K562 (cell line): ENCODE results near the gene SUPT5H. TPM values are rescaled to one million over a fixed set of nuclear protein-coding genes. Genes with fewer than 3 reads are reported as not detected.

Experiments used
- ESRRB ChIP-seq: fragments of 250-450 bp; sonication (Bioruptor Pico); IDR thresholded peaks from 2 replicates; pipeline ENCODE4 v1.5.0; 2020; ENCODE audit warnings: mild to moderate bottlenecking, moderate library complexity, borderline replicate concordance
- FOXM1 ChIP-seq, 2 experiments: fragments of 450-650 bp in 1 of 2; sonication (generic) in 1 of 2; formaldehyde crosslinking in 1 of 2; IDR thresholded peaks; 2 replicates each; pipeline versions ENCODE4 v1.6.1 to v1.9.0; 2017 to 2022; ENCODE audit warnings: low read depth in 2 of 2, mild to moderate bottlenecking in 2 of 2, missing genetic modification reagents in 1 of 2, moderate library complexity in 1 of 2
- HCFC1 ChIP-seq: IDR thresholded peaks from 2 replicates; pipeline ENCODE4 v1.6.1; 2012; ENCODE audit warnings: low read depth, low read length, improper control_type of control experiment
- HNRNPK ChIP-seq: fragments of 200-400 bp; formaldehyde crosslinking; IDR thresholded peaks from one replicate; pipeline ENCODE4 v1.6.1; 2018; ENCODE audit warnings: mild to moderate bottlenecking, low read depth, low read length; ENCODE audit not compliant: poor library complexity, severe bottlenecking
- HSF4 ChIP-seq: fragments of 250-450 bp; sonication (Bioruptor Pico); IDR thresholded peaks from 2 replicates; pipeline ENCODE4 v2.1.2; 2022; ENCODE audit warnings: mild to moderate bottlenecking, moderate library complexity, borderline replicate concordance
- MAZ ChIP-seq, 2 experiments: fragments of 450-650 bp in 1 of 2; sonication (generic) in 1 of 2; formaldehyde crosslinking; IDR thresholded peaks in 1 of 2; conservative IDR thresholded peaks in 1 of 2; 2 replicates each; pipeline versions ENCODE4 v1.4.0 to v1.5.0; 2020; ENCODE audit warnings: mild to moderate bottlenecking in 1 of 2, missing genetic modification reagents in 1 of 2
- MXD1 ChIP-seq: fragments of 250-450 bp; sonication (Bioruptor Pico); IDR thresholded peaks from 2 replicates; pipeline ENCODE4 v1.8.0; 2021; ENCODE audit warnings: borderline replicate concordance, mild to moderate bottlenecking, moderate library complexity; ENCODE audit not compliant: poor library complexity, severe bottlenecking
- NRF1 ChIP-seq, 2 experiments: fragments of 450-650 bp; IDR thresholded peaks in 1 of 2; conservative IDR thresholded peaks in 1 of 2; 2 replicates each; pipeline ENCODE4 v1.6.1; 2014; ENCODE audit warnings: mild to moderate bottlenecking in 2 of 2
- PATZ1 ChIP-seq: fragments of 250-450 bp; sonication (Bioruptor Pico); IDR thresholded peaks from 2 replicates; pipeline ENCODE4 v1.5.0; 2020; ENCODE audit warnings: mild to moderate bottlenecking, borderline replicate concordance
- RBM22 ChIP-seq: fragments of 200-400 bp; formaldehyde crosslinking; IDR thresholded peaks from 2 replicates; pipeline ENCODE4 v1.6.1; 2018; ENCODE audit warnings: low read length, low read depth; ENCODE audit not compliant: poor library complexity, severe bottlenecking
- RUNX1 ChIP-seq: sonication (generic); IDR thresholded peaks from 2 replicates; pipeline ENCODE4 v1.6.1; 2016; ENCODE audit warnings: antibody characterized with exemption, low read depth
- TFE3 ChIP-seq: fragments of 450-650 bp; formaldehyde crosslinking; IDR thresholded peaks from 2 replicates; pipeline ENCODE4 v1.4.0; 2020; ENCODE audit warnings: mild to moderate bottlenecking, mixed read lengths
- U2AF2 ChIP-seq: fragments of 200-400 bp; formaldehyde crosslinking; optimal IDR thresholded peaks from 2 replicates; pipeline ENCODE3; 2017; ENCODE audit warnings: low read depth, mild to moderate bottlenecking, low read length
- ZKSCAN3 ChIP-seq: fragments of 250-450 bp; sonication (Bioruptor Pico); IDR thresholded peaks from 2 replicates; pipeline ENCODE4 v1.4.0; 2020
- ZNF165 ChIP-seq: fragments of 250-450 bp; sonication (Bioruptor Pico); IDR thresholded peaks from 2 replicates; pipeline ENCODE4 v1.4.0; 2020; ENCODE audit warnings: borderline replicate concordance
- ZNF217 ChIP-seq: sonication (generic); formaldehyde crosslinking; IDR thresholded peaks from 2 replicates; pipeline ENCODE4 v1.8.0; 2022; ENCODE audit warnings: mild to moderate bottlenecking, missing genetic modification reagents
- ZNF280A ChIP-seq: fragments of 450-650 bp; IDR thresholded peaks from 2 replicates; pipeline ENCODE4 v1.6.1; 2018; ENCODE audit warnings: mild to moderate bottlenecking, low read depth; ENCODE audit not compliant: partially characterized antibody
- ZNF639 ChIP-seq, 2 experiments: fragments of 200-800 bp in 1 of 2; sonication (Bioruptor generic) in 1 of 2; sonication (generic) in 1 of 2; formaldehyde crosslinking in 1 of 2; IDR thresholded peaks in 1 of 2; conservative IDR thresholded peaks in 1 of 2; 2 replicates each; pipeline versions ENCODE4 v1.5.0 to v1.6.1; 2016 to 2020; ENCODE audit warnings: missing compliant biosample characterization in 1 of 2, missing genetic modification characterization in 1 of 2, missing genetic modification reagents in 1 of 2
- polyA plus RNA-seq, 8 experiments: library from polyadenylated mRNA; depleted of rRNA in 4 of 8; stranded (reverse) in 5 of 8; unstranded in 3 of 8; fragments of >200 nt; fragmentation: Nextera tagmentation in 2 of 8; fragmentation: Illumina TruSeq in 1 of 8; extraction: Ambion mirVana in 2 of 8; extraction: Trizol in 1 of 8; gene quantifications; 2 replicates each; pipeline versions ENCODE4 v1.2.1 to v1.2.3, GENCODE V29; 2011 to 2014; ENCODE audit warnings: inconsistent platforms in 1 of 8, missing spikeins in 1 of 8
- total RNA-seq, 7 experiments: library from RNA; depleted of rRNA in 6 of 7; stranded (reverse); fragments of >200 nt in 6 of 7; fragmentation: Illumina TruSeq in 2 of 7; extraction: Trizol in 2 of 7; gene quantifications; 2 replicates each; pipeline versions ENCODE4 v1.2.1 to v1.2.3, GENCODE V29; 2011 to 2021; ENCODE audit warnings: low replicate concordance in 1 of 7

SUPT5H gene
- total and polyA plus RNA-seq, 9 of the 15 experiments (the other 6 are each of a cell fraction or from before 2014, with no cell fraction given), result 13.3 to 85.9 (median 35.9) TPM

- TF ChIP-seq FOXM1 (IDR thresholded peaks at IDR 0.05; ENCODE audit: low read depth) (no peak; the same call in 1 of the 2 replicates), FOXM1 (CRISPR knock-in tag; IDR thresholded peaks at IDR 0.05; ENCODE audit: low read depth) (no peak), MAZ (CRISPR knock-in tag; conservative IDR thresholded peaks at IDR 0.05 in 1 of 2, IDR thresholded peaks at IDR 0.05 in 1 of 2) (peak; percentile 89 to 93), HNRNPK (peak; percentile 86), HSF4 (CRISPR knock-in tag) (no peak), NRF1 (conservative IDR thresholded peaks at IDR 0.05 in 1 of 2, IDR thresholded peaks at IDR 0.05 in 1 of 2) (peak; percentile 48 to 60), ZNF639 (CRISPR knock-in tag; conservative IDR thresholded peaks at IDR 0.05 in 1 of 2, IDR thresholded peaks at IDR 0.05 in 1 of 2) (peak in 1 of 2 experiments; percentile 73; a peak in 1 of 4 replicates), HCFC1 (peak; percentile 37), ZNF217 (no peak), ESRRB (CRISPR knock-in tag) (no peak), RUNX1 (no peak), ZNF165 (no peak), PATZ1 (CRISPR knock-in tag) (no peak), ZKSCAN3 (no peak), MXD1 (CRISPR knock-in tag) (no peak), TFE3 (peak; percentile 97), RBM22 (no peak), U2AF2 (no peak), ZNF280A (no peak)
Measured at GRCh38 chr19:39412100-39412866, 33.1 kb upstream of the SUPT5H start, which contains the start of gene PLEKHG2 (continued).
